Keratinocyte (primary cell): ENCODE measurements around the gene ENTPD8.

Source experiments
- CTCF ChIP-seq, 3 experiments: IDR thresholded peaks in 1 of 3; conservative IDR thresholded peaks in 1 of 3; optimal IDR thresholded peaks in 1 of 3; 2 replicates in 2 of 3; 3 replicates in 1 of 3; pipeline versions ENCODE3 to v1.5.1; 2011; ENCODE audit warnings: low read length in 3 of 3, mild to moderate bottlenecking in 3 of 3, moderate library complexity in 2 of 3, control low read depth in 1 of 3, inconsistent platforms in 1 of 3; ENCODE audit not compliant: insufficient read depth in 2 of 3; ENCODE audit errors: extremely low read depth in 1 of 3
- EZH2 ChIP-seq: IDR thresholded peaks from one replicate; pipeline ENCODE4 v1.6.1; 2012; ENCODE audit warnings: inconsistent platforms, mild to moderate bottlenecking, low read length, moderate library complexity

DNA sequence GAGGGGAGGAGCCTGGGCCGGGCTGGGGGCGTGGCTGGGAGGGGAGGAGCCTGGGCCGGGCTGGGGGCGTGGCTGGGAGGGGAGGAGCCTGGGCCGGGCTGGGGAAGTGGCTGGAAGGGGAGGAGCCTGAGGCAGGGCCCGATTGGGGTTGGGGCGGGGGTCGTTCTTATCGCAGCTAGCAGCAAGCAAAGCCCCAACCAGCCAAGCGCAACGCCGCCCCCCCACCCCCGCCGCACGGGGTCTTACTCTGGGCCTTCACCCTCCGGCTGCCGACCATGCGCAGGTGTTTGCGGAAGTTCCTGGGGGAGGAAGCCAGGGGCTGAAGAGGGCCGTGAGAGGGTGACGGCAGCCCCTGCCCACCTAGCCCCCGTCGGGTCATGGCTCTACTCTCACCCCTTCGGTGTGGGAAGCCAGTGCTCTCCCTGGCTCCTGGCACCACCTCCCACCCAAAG, 13.0 kb upstream of the ENTPD8 start:
- TF ChIP-seq CTCF (optimal IDR thresholded peaks at IDR 0.05 in 1 of 3, IDR thresholded peaks at IDR 0.05 in 1 of 3, conservative IDR thresholded peaks at IDR 0.05 in 1 of 3; ENCODE audit: extremely low read depth in 1 of 3, insufficient read depth in 2 of 3, low read length in 3 of 3) (no peak), EZH2 (no peak)
